HG03095 (cell line): ENCODE results near the gene GRIP1.
A peak's percentile ranks its signal among the peaks of the same experiment; 100 is the strongest.

Source experiments
- ATAC-seq: cut with Tn5 transposase; IDR thresholded peaks from one replicate; pipeline ENCODE4 v1.9.1; 2021; ENCODE audit warnings: moderate library complexity; ENCODE audit not compliant: unreplicated experiment

Gene GRIP1

GRCh38 chr12:66482351-66483203 lies 196.3 kb downstream of the GRIP1 start:
- ATAC-seq: no peak

- ATAC-seq: no peak
These were observed 210.9 kb downstream of the GRIP1 start for GRCh38 chr12:66467932-66468331.

GRCh38 chr12:66461331-66461730 lies 217.5 kb downstream of the GRIP1 start:
- no peak for ATAC-seq

GRCh38 chr12:66459944-66460482 lies 218.9 kb downstream of the GRIP1 start:
- ATAC-seq: no peak

GRCh38 chr12:66456612-66457011 lies 222.3 kb downstream of the GRIP1 start:
- ATAC-seq: no peak

- ATAC-seq: peak; percentile 64
These were observed 225.0 kb downstream of the GRIP1 start for GRCh38 chr12:66453844-66454243.

- no peak for ATAC-seq
These were observed 225.8 kb downstream of the GRIP1 start for GRCh38 chr12:66453120-66453519.

GRCh38 chr12:66449531-66449930 lies 229.3 kb downstream of the GRIP1 start:
- ATAC-seq: no peak

- no peak for ATAC-seq
These were observed 231.2 kb downstream of the GRIP1 start for GRCh38 chr12:66447643-66448042.

- no peak for ATAC-seq
These were observed 232.6 kb downstream of the GRIP1 start for GRCh38 chr12:66446276-66446675.

- ATAC-seq: no peak
These were observed 236.8 kb downstream of the GRIP1 start for GRCh38 chr12:66441905-66442559.

- no peak for ATAC-seq
These were observed 240.3 kb downstream of the GRIP1 start for GRCh38 chr12:66438601-66439000.

- ATAC-seq: no peak
These were observed 248.8 kb downstream of the GRIP1 start for GRCh38 chr12:66430106-66430505.

- ATAC-seq: no peak
These were observed 250.0 kb downstream of the GRIP1 start for GRCh38 chr12:66428870-66429269.

- ATAC-seq: no peak
These were observed 250.6 kb downstream of the GRIP1 start for GRCh38 chr12:66428261-66428660.

- no peak for ATAC-seq
These were observed 252.2 kb downstream of the GRIP1 start for GRCh38 chr12:66426696-66427095.

GRCh38 chr12:66423266-66423665 lies 255.6 kb downstream of the GRIP1 start:
- ATAC-seq: no peak

GRCh38 chr12:66418908-66419307 lies 260.0 kb downstream of the GRIP1 start:
- ATAC-seq: no peak

- no peak for ATAC-seq
These were observed 261.7 kb downstream of the GRIP1 start for GRCh38 chr12:66417217-66417616.

- no peak for ATAC-seq
These were observed 269.5 kb downstream of the GRIP1 start for GRCh38 chr12:66409195-66409871.

GRCh38 chr12:66405395-66405794 lies 273.5 kb downstream of the GRIP1 start:
- ATAC-seq: no peak

GRCh38 chr12:66403746-66404145 lies 275.1 kb downstream of the GRIP1 start:
- ATAC-seq: no peak
